ENCODE measurements around the gene NBPF1.
"Not testable (repeated sequence)": the region's sequence is repeated elsewhere in the genome, so short reads cannot be mapped to it uniquely, and the experiment has no call there.

GRCh38 chr1:16604514-16605212, 8.7 kb downstream of the NBPF1 start:
- not testable (repeated sequence) for TF ChIP-seq POLR2A, CTCF (IDR thresholded peaks at IDR 0.05)

Data from thyroid gland (tissue), 4 donors.